Tibial nerve (tissue), 4 donors: ENCODE results near the gene DOK7.

ENCODE experiments used
- CTCF ChIP-seq, 5 experiments: fragments of 200-600 bp in 3 of 5; fragments of 450-650 bp in 2 of 5; sonication (generic) in 3 of 5; IDR thresholded peaks; one replicate each; pipeline ENCODE4 v1.5.1; 2016 to 2019; ENCODE audit warnings: antibody characterized with exemption in 5 of 5, mild to moderate bottlenecking in 3 of 5, moderate library complexity in 2 of 5
- EP300 ChIP-seq, 2 donors: sonication (generic); formaldehyde crosslinking; IDR thresholded peaks; one replicate each; pipeline ENCODE4 v1.6.1; 2017; ENCODE audit warnings: antibody characterized with exemption in 2 of 2, mild to moderate bottlenecking in 1 of 2
- POLR2A ChIP-seq, 2 donors: fragments of 450-650 bp; IDR thresholded peaks; one replicate each; pipeline ENCODE4 v1.6.1; 2017; ENCODE audit warnings: antibody characterized with exemption in 2 of 2, mild to moderate bottlenecking in 2 of 2, moderate library complexity in 2 of 2

DNA sequence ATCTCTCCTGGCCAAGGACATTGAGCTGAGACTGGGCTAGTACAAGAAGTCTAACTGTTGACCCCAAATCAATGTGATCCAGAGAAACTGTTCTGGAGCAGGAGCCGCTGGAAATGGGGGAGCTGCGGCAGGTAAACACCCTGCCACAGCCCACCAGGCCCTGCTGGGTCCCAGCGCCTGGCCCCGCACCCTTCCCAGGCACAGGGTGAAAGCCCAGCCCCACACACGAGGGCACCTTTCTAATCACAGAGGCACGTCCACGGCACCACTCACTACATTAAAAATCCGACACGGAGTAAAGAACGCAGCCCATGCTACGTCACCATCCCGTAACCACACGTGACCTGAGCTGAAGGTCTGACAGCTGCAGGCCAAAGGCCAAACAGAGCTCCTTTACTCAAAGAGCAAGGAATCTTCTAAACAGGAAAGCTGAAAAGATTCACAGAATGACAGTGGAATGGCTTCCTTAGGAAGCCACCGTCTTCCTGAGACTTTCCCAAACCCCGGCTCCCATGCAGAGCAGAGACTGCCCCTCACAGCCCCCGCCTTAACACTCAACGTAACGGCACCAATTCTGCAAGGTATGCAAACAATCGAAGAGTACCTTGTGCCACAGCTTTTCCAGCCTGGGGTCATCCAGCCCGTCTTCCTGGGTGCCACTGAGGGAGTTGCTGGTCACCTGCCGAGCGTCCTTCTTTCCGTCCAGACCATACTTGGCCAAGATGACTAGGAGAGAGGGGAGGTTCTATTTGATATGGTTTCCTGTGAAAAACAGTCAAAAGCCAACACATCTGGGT, 56.6 kb downstream of the DOK7 start:
- TF ChIP-seq CTCF (IDR thresholded peaks at IDR 0.05) (no peak), POLR2A (IDR thresholded peaks at IDR 0.05) (no peak), EP300 (IDR thresholded peaks at IDR 0.05) (no peak)
